H54 (cell line): Measurements from ENCODE around the gene C8G.

Source experiments
- DNase-seq: peaks from one replicate; pipeline ENCODE4 v3.0.0; 2011; ENCODE audit warnings: low spot score, mixed read lengths; ENCODE audit not compliant: insufficient read length
- FAIRE-seq: peaks from 3 replicates; lab custom pipeline; 2011; peaks lifted over from hg19 to GRCh38; lab: Jason Lieb, UNC
- POLR2A ChIP-seq: IDR thresholded peaks from 2 replicates; pipeline ENCODE4 v1.6.1; 2011; ENCODE audit warnings: low read depth, mild to moderate bottlenecking, low read length

C8G gene

DNA sequence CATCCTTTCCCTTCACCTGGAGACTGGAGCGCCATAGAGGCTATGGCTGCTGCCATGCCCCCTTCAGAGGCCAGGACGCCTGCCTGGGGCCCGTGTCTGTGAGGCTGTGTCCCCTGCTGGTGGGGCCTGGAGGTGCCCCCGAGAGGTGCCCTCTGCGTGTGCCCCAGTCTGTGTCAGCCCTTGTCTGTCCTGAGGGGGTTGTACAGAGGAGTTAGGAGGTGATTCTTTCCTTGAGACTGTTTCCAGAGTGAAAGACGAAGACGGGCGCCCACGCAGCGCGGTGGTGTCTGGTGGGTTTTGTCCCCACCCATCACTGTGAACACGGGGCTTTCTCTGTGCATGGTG is 34.2 kb upstream of the C8G start:
- DNase-seq (no peak), FAIRE-seq (no peak)
- TF ChIP-seq POLR2A, result no peak

DNA sequence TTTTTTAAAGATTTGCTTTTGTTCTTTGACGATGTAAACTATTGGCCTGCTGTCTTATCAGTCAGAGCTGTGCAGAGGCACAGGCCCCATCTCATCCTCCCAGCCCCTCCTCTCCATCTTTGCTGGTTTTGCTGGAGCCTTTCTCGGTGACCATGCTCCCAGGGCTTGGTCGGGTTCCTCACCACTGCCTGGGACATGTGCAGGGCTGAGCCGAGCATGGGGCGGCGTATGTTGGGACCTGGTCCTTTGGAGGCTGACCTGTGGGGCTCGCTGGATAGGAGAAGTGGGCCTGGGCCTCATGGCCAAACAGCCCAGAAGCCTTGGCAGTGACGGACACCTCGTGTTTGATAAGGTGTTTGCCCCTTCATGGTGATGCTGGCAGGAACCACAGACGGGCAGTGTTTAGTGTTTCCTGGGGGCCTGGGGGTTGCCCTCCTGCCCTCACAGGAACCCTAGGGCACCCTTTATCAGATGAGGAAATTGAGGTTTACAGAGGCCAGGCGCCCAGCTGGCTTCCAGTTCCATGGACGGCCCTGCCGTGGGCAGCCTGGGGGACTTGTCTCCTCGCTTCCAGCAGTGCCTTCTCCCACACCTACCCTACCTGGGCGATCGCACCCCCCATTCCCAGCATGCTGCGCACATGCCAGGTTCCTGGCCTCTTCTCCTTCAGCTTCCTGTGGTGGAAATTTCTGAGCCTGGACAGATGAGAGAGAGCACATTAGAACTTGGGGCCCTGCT is 31.2 kb upstream of the C8G start:
- no peak for TF ChIP-seq POLR2A
- DNase-seq (no peak), FAIRE-seq (no peak)

DNA sequence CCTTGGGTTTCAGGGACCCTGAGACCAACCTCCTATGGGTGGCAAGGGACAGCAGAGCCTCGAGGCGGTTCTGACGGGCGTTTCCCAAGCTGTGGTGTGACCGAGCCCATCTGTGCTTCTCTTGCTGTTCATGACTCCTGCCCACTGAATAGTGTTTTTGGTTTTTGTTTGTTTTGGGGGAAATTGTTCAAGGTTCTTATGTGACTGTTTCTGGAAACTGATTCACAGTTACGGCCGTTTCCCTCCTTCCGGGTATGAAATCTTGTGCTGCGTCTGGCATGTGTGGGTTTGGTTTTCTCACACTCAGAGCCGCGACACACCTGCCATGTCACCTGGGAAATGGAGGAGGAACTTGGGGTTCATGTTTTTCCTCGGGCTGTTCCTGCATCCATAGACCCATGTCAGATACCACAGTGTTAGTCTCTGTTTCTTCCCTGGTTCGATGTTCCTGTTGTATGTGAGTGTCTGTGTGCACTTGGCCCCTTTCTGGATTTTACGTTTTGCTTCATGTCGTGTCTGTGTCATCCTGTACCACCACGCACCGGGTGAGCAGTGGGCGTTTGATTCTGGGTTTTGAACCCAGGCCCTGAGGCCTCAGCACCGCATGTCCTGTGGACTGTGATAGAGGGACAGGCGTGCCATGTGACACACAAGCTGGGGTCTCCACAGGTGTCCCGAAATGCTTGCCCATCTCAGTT is 29.3 kb upstream of the C8G start:
- DNase-seq (no peak), FAIRE-seq (no peak)
- TF ChIP-seq POLR2A, result no peak

DNA sequence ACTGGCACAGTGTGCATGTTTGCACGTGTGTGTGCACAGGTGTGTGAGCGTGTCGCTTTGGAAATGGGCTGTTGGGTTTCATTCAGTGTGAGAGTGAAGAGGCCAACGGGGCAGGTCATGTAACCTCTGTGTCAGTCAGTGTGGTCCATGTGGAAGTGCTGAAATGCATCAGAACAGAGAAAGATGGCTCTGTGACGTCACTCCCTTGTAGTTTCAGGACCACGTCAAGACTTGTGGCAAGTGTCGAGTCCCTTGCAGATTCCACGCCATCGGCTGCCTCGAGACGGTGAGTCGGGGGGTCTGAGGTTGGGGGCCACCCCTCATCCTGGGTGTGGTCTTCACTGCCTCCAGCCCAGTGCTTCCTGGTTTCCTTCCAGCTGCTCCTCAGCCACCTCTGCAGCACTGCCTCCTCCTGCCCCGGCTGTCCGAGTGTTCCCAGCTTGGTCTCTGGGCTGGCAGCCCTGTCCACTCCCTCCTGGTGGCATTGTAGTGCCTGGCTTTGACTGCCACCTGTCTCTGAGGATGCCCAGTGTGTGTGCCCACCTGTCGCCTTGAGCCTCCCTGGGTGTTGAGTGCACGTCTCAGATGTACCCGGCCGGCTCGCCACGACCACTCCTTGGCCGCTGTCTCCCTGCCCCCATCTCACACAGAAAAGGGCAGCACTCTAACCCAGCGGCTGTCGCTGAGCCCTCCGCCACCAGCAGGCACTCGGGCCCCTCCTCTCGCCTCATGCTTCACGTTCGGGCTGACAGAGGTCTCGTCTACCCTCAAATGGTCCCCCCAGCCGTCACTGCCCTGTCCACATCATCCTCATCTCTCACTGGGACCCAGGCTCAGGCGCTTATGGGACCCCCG is 28.5 kb upstream of the C8G start:
- DNase-seq (no peak), FAIRE-seq (no peak)
- no peak for TF ChIP-seq POLR2A

DNA sequence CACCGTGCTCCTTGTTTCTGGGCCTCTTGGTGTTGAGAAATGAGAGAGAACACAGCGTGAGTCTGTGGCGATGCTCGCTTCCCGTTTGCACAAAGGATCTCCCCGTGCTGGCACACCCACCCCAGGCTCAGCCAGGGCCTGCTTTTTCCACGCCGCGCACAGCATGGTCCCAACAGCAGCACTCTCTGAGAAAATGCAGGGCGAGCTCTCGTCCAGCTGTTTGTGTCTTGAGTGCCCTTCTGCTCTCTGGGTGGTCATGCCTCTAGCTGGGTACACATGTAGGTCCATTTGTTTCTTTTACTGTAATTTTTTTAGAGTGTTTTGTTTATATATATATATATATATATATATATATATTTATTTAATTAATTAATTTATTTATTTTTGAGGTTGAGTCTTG is 27.1 kb upstream of the C8G start:
- FAIRE-seq (no peak), DNase-seq (no peak)
- no peak for TF ChIP-seq POLR2A

DNA sequence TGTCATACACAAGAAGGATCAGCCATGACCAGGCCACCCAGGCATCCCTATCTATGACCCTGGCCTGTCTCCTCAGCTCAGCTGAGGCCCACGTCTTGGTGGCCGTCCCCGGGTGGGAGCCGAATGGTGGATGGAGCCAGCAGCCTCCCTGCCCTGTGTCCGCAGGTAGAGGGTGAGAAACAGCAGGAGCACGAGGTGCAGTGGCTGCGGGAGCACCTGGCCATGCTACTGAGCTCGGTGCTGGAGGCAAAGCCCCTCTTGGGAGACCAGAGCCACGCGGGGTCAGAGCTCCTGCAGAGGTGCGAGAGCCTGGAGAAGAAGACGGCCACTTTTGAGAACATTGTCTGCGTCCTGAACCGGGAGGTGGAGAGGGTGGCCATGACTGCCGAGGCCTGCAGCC is 25.0 kb upstream of the C8G start:
- TF ChIP-seq POLR2A, result no peak
- FAIRE-seq (no peak), DNase-seq (no peak)

DNA sequence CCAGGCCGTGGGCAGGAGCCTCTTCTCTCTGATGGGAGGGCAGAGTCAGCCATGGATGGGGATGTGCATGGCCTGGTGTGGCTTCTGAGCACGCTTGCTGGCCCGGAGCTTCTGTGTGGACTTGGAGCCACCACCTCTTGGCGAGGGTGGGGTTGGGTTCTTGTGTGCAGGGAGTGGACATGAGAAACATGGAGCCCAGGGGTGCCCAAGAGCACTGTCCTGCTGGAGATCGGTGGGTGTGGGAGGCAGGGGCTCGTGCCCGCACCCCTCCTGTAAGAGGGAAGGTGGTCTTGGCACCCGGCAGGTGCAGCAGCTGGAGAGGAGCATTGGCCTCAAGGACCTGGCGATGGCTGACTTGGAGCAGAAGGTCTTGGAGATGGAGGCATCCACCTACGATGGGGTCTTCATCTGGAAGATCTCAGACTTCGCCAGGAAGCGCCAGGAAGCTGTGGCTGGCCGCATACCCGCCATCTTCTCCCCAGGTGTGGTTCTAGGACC is 24.3 kb upstream of the C8G start:
- no peak for FAIRE-seq
- TF ChIP-seq POLR2A, result no peak
- no peak for DNase-seq

DNA sequence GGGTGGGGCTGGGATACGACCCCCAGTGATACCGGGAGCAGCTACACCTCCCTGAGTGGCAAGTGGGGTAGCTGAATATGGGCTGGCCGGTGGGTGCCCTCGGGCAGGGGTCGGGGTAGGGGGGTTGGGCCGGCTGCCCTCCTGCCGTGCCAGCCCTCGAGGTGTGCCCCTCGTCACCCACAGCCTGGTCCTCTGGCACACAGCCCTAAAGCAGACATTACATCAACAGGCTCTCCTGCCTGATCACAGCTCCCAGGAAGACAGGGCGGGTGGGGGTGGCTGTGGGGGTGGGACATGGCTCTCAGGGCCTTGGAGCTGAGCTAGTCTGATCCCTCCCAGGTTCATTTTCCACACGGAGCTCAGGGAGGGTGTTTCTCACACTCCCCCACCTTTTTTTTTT is 23.7 kb upstream of the C8G start:
- no peak for TF ChIP-seq POLR2A
- DNase-seq (no peak), FAIRE-seq (no peak)

DNA sequence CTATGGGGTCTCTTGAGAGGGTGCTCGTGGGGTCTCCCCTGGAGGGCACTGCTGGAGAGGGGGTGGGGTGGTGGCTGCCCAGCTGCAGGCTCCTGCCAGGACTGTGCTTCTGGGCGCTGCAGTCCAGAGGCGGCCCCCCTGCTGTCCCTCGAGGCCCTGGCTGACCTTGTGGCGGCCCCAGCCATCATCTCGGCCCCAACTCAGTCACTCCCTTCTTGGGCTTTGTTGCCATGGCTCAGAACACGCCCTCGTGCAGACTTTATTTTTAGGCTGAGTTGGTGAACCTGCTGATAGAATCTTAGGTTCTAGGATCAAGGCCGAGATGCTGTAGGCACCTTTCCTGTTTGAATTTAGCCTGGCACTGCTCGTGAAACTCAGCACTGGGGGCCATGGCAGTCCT is 23.3 kb upstream of the C8G start:
- no peak for TF ChIP-seq POLR2A
- FAIRE-seq (no peak), DNase-seq (no peak)

DNA sequence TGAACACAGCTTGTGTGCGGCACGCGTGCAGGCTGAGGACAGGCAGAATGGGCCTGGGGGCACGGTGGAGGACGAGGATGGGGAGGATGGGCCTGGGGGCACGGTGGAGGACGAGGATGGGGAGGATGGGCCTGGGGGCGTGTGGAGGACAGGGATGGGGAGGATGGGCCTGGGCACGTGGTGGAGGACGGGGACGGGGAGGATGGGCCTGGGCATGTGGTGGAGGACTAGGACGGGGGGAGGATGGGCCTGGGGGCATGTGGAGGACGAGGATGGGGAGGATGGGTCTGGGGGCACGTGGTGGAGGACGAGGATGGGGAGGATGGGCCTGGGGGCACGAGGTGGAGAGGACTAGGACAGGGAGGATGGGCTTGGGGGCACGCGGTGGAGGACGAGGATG is 22.5 kb upstream of the C8G start:
- no peak for FAIRE-seq
- TF ChIP-seq POLR2A, result no peak

DNA sequence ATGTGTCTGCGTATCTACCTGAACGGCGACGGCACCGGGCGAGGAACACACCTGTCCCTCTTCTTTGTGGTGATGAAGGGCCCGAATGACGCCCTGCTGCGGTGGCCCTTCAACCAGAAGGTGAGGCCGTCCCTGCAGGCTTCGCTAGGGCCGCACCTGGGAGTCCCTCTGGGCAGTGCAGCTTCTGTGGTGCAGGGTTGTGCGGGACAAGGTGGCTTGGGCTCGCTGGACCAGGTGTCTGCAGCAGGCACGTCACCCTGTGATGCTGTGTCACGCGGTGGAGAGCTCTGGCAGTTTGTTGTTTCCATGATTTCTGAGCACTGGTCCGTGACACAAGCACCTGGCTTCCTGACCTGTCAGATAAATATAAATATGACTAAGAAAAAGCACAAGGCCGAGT is 21.2 kb upstream of the C8G start:
- TF ChIP-seq POLR2A, result no peak
- DNase-seq (no peak), FAIRE-seq (no peak)

More for the DNA sequence above, 22.5 kb upstream of the C8G start:
- no peak for DNase-seq

DNA sequence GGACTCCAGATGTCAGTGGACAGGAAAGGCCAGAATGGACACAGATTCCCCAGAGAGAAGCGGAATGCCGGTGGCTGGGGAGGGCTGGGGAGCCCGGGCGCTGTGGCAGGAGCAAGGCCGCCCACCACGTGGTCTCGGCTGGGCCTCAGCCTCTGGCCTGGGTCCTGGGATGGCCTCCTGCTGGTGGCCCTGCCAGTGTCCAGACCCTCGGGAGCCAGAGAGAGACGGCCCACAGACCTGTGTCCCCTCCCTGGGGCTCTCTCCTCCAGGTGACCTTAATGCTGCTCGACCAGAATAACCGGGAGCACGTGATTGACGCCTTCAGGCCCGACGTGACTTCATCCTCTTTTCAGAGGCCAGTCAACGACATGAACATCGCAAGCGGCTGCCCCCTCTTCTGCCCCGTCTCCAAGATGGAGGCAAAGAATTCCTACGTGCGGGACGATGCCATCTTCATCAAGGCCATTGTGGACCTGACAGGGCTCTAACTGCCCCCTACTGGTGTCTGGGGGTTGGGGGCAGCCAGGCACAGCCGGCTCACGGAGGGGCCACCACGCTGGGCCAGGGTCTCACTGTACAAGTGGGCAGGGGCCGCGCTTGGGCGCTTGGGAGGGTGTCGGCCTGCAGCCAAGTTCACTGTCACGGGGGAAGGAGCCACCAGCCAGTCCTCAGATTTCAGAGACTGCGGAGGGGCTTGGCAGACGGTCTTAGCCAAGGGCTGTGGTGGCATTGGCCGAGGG is 19.5 kb upstream of the C8G start:
- DNase-seq (no peak), FAIRE-seq (no peak)
- TF ChIP-seq POLR2A, result no peak

DNA sequence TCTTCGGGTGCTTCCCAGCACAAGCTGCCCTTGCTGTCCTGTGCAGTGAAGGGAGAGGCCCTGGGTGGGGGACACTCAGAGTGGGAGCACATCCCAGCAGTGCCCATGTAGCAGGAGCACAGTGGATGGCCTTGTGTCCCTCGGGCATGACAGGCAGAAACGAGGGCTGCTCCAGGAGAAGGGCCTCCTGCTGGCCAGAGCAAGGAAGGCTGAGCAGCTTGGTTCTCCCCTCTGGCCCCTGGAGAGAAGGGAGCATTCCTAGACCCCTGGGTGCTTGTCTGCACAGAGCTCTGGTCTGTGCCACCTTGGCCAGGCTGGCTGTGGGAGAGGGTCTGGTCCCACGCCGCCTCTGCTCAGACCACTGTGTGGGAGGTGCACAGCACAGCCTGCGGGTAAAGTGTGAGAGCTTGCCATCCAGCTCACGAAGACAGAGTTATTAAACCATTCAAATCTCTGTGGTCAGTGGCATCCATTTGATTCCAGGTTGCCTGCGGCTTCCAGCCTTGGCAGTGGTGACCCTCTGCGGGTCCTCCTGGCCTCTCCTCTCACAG is 18.8 kb upstream of the C8G start:
- FAIRE-seq, result no peak
- no peak for DNase-seq
- TF ChIP-seq POLR2A, result no peak
